ENCODE data around the gene OLFML2B. TPM values are rescaled to one million over a fixed set of nuclear protein-coding genes. Genes with fewer than 3 reads are reported as not detected.
"Not testable (repeated sequence)": the region's sequence is repeated elsewhere in the genome, so short reads cannot be mapped to it uniquely, and the experiment has no call there.

The OLFML2B gene
- polyA plus RNA-seq, 2 of the 4 experiments (the other 2 are of a cell fraction): 0.10 to 0.79 TPM

DNA sequence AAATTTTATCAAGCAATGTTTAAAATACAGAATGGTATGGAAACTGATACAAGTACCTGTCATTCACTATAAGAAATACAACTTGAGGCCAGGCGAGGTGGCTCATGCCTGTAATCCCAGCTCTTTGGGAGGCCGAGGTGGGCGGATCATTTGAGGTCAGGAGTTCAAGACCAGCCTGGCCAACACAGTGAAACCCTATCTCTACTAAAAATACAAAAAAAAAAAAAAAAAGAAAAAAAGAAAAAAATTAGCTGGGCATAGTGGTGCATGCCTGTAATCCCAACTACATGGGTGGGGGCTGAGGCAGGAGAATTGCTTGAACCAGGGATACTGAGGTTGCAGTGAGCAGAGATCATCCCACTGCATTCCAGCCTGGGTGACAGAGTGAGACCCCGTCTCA is 43.2 kb upstream of the OLFML2B start:
- CTCF ChIA-PET: interaction anchor here (0.6 to 1.0 kb wide), 5 partner anchors 49 to 781 kb away, joined by 3 read pairs; no protein-coding TSS in a partner anchor

DNA sequence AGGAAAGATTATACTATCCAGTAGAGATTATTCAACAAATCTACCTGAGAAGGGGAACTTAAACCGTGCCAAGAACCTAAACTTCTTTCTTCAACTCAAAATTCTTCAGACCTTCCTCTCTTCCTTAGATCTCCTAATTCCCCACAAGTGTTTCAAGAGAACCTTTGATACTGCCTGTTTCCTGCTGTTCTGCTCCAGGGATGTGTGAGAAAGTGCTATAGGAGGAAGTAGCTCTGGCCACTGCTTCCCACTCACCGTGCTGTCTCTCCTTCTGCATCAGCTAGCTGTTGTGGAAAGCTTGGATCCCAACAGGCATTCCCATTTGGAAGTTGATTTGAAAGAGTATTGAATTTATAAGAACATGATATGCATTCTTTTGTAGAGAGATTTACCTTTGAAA is 41.3 kb upstream of the OLFML2B start:
- FAIRE-seq: no peak

More for the DNA sequence above, 43.2 kb upstream of the OLFML2B start:
- H3K27ac ChIP-seq; H3K9me3 ChIP-seq; DNase-seq (ENCODE audit: low read depth in 1 of 2, low spot score in 1 of 2); ATAC-seq; H3K4me3 ChIP-seq; H3K4me2 ChIP-seq; H3K4me1 ChIP-seq; POLR2A ChIA-PET; FAIRE-seq: not testable (repeated sequence)
- 45% methylated on average over 4 of the region's 4 CpGs for WGBS (ENCODE audit: missing lambda C conversion rate)

DNA sequence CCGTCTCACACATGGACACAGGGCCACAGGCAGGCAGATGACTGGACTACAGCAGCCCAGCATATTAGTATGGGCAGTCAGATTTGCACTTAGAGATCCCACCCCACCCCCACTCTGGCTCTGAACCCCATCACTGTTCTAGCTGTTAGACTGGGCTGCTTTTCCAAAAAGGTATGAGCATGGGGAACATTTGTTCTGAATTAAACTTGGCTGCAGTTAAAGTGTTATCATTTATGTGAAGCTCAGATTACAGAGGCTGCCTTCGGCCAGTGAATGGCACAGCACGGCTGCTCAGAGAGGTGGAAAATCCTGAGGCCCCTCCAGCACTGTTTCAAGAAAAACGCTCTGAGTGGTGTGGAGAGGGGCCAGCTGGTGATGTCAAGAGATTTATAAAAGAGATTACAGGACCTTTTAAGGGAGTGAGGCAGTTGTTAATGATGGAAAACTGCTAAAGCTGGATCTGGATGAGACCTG is 38.9 kb upstream of the OLFML2B start:
- POLR2A ChIA-PET: no interaction called here
- 69% methylated on average over 4 of the region's 4 CpGs for WGBS (ENCODE audit: missing lambda C conversion rate)
- no peaks in the 10 kb centered on the region for H3K9me3 ChIP-seq
- H3K4me3 ChIP-seq: no peak overlapping the region
- DNase-seq (ENCODE audit: low read depth in 1 of 2, low spot score in 1 of 2) (no peak), ATAC-seq (no peak), FAIRE-seq (no peak)
- CTCF ChIA-PET: interaction anchor here (0.7 to 1.4 kb wide), 4 partner anchors 21 to 270 kb away, joined by 3 to 4 read pairs (median 3); no protein-coding TSS in a partner anchor
- no peak overlapping the region for H3K27ac ChIP-seq
- no peak overlapping the region for H3K4me2 ChIP-seq
- TF ChIP-seq, protein P1, sequence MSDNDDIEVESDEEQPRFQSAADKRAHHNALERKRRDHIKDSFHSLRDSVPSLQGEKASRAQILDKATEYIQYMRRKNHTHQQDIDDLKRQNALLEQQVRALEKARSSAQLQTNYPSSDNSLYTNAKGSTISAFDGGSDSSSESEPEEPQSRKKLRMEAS (IDR thresholded peaks at IDR 0.05): no peak
- TF ChIP-seq FOSL2 (IDR thresholded peaks at IDR 0.05) (no peak), FOSL2 (CRISPR knock-in tag; IDR thresholded peaks at IDR 0.05) (no peak), CHD2 (IDR thresholded peaks at IDR 0.05; ENCODE audit: low read length, partially characterized antibody) (no peak), EHF (CRISPR knock-in tag; IDR thresholded peaks at IDR 0.05) (no peak), NFE2L2 (conservative IDR thresholded peaks at IDR 0.05; ENCODE audit: low read length) (no peak), JUN (IDR thresholded peaks at IDR 0.05) (no peak), ZFP36 (IDR thresholded peaks at IDR 0.05; ENCODE audit: borderline replicate concordance, partially characterized antibody) (no peak), EP300 (IDR thresholded peaks at IDR 0.05) (no peak), HOXB5 (CRISPR knock-in tag; IDR thresholded peaks at IDR 0.05) (no peak), KDM1A (IDR thresholded peaks at IDR 0.05; ENCODE audit: low read depth) (no peak), SMC3 (IDR thresholded peaks at IDR 0.05) (no peak)
- TF ChIP-seq, protein P2, sequence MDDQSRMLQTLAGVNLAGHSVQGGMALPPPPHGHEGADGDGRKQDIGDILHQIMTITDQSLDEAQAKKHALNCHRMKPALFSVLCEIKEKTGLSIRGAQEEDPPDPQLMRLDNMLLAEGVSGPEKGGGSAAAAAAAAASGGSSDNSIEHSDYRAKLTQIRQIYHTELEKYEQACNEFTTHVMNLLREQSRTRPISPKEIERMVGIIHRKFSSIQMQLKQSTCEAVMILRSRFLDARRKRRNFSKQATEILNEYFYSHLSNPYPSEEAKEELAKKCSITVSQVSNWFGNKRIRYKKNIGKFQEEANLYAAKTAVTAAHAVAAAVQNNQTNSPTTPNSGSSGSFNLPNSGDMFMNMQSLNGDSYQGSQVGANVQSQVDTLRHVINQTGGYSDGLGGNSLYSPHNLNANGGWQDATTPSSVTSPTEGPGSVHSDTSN (IDR thresholded peaks at IDR 0.05): no peak
- TF ChIP-seq, protein P3, sequence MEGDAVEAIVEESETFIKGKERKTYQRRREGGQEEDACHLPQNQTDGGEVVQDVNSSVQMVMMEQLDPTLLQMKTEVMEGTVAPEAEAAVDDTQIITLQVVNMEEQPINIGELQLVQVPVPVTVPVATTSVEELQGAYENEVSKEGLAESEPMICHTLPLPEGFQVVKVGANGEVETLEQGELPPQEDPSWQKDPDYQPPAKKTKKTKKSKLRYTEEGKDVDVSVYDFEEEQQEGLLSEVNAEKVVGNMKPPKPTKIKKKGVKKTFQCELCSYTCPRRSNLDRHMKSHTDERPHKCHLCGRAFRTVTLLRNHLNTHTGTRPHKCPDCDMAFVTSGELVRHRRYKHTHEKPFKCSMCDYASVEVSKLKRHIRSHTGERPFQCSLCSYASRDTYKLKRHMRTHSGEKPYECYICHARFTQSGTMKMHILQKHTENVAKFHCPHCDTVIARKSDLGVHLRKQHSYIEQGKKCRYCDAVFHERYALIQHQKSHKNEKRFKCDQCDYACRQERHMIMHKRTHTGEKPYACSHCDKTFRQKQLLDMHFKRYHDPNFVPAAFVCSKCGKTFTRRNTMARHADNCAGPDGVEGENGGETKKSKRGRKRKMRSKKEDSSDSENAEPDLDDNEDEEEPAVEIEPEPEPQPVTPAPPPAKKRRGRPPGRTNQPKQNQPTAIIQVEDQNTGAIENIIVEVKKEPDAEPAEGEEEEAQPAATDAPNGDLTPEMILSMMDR (IDR thresholded peaks at IDR 0.05): no peak
- H3K4me1 ChIP-seq: no peaks in the 10 kb centered on the region

More for the DNA sequence above, 41.3 kb upstream of the OLFML2B start:
- Histone ChIP-seq H3K4me1 (0 out of 3 replicates have a peak, but pooled peaks cover 4% of the 10 kb centered on the region), H3K9me3 (no peaks in the 10 kb centered on the region), H3K4me3 (no peak overlapping the region), H3K27ac (no peak overlapping the region), H3K4me2 (peak overlapping the region; percentile 58; the same call in 1 of the 3 replicates)
- ChIA-PET POLR2A (no interaction called here), CTCF (interaction anchor here (1.2 to 1.4 kb wide), 2 partner anchors 201 to 326 kb away, joined by 3 to 6 read pairs; no protein-coding TSS in a partner anchor)
- TF ChIP-seq GATA3 (IDR thresholded peaks at IDR 0.05; ENCODE audit: borderline replicate concordance) (no peak), EHF (CRISPR knock-in tag; IDR thresholded peaks at IDR 0.05) (no peak), ZSCAN20 (CRISPR knock-in tag; IDR thresholded peaks at IDR 0.05) (no peak), HOXB5 (CRISPR knock-in tag; IDR thresholded peaks at IDR 0.05) (no peak), ZC3H11A (IDR thresholded peaks at IDR 0.05) (no peak), RAD21 (conservative IDR thresholded peaks at IDR 0.05 in 1 of 2, IDR thresholded peaks at IDR 0.05 in 1 of 2) (no peak), FOSB (CRISPR knock-in tag; IDR thresholded peaks at IDR 0.05) (no peak), MAFK (IDR thresholded peaks at IDR 0.05; ENCODE audit: partially characterized antibody) (no peak), TP53 (CRISPR knock-in tag; IDR thresholded peaks at IDR 0.05) (no peak), FOSL2 (IDR thresholded peaks at IDR 0.05) (no peak), FOSL2 (CRISPR knock-in tag; IDR thresholded peaks at IDR 0.05) (no peak), RARB (CRISPR knock-in tag; IDR thresholded peaks at IDR 0.05) (no peak), CBX2 (IDR thresholded peaks at IDR 0.05; ENCODE audit: borderline replicate concordance, low read depth) (no peak)
- TF ChIP-seq, protein P4, sequence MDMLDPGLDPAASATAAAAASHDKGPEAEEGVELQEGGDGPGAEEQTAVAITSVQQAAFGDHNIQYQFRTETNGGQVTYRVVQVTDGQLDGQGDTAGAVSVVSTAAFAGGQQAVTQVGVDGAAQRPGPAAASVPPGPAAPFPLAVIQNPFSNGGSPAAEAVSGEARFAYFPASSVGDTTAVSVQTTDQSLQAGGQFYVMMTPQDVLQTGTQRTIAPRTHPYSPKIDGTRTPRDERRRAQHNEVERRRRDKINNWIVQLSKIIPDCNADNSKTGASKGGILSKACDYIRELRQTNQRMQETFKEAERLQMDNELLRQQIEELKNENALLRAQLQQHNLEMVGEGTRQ (IDR thresholded peaks at IDR 0.05): no peak
- TF ChIP-seq, protein P3 (IDR thresholded peaks at IDR 0.05): no peak
- TF ChIP-seq, protein P1 (IDR thresholded peaks at IDR 0.05): no peak
- WGBS (ENCODE audit: missing lambda C conversion rate): 80% methylated on average over 2 of the region's 2 CpGs
- ATAC-seq: no peak
- DNase-seq (ENCODE audit: low read depth in 1 of 2, low spot score in 1 of 2): no peak
